Astrocyte (in vitro differentiated cells and primary cell): ENCODE data around the gene ZIK1. TPM values are rescaled to one million over a fixed set of nuclear protein-coding genes. Genes with fewer than 3 reads are reported as not detected.
A peak's percentile ranks its signal among the peaks of the same experiment; 100 is the strongest.

Experiments
- DNase-seq: peaks from one replicate; pipeline ENCODE4 v3.0.0-alpha.2; 2010; ENCODE audit warnings: low read depth
- FAIRE-seq: peaks from 2 replicates; lab custom pipeline; 2011; peaks lifted over from hg19 to GRCh38; lab: Jason Lieb, UNC
- H2AFZ ChIP-seq: 2 replicates; pipeline ENCODE4 v1.6.0; 2012; ENCODE audit warnings: low read depth, low read length, inconsistent platforms
- H3K27ac ChIP-seq: 2 replicates; pipeline ENCODE4 v1.5.1; 2011; ENCODE audit warnings: low read depth, low read length, inconsistent platforms
- H3K27me3 ChIP-seq: 2 replicates; pipeline ENCODE4 v1.6.0; 2011; ENCODE audit warnings: low read length, inconsistent platforms; ENCODE audit not compliant: insufficient read depth
- H3K36me3 ChIP-seq: 2 replicates; pipeline ENCODE4 v1.5.1; 2011; ENCODE audit warnings: low read length, inconsistent platforms; ENCODE audit not compliant: insufficient read depth
- H3K4me1 ChIP-seq: 2 replicates; pipeline ENCODE4 v1.5.1; 2011; ENCODE audit warnings: low read length, inconsistent platforms; ENCODE audit not compliant: insufficient read depth
- H3K4me2 ChIP-seq: 2 replicates; pipeline ENCODE4 v1.6.0; 2012; ENCODE audit warnings: low read length, inconsistent platforms
- H3K4me3 ChIP-seq: 2 replicates; pipeline ENCODE4 v1.5.1; 2011; ENCODE audit warnings: low read depth, mild to moderate bottlenecking, low read length, inconsistent platforms; ENCODE audit not compliant: insufficient read depth
- H3K79me2 ChIP-seq: 2 replicates; pipeline ENCODE4 v1.6.0; 2012; ENCODE audit warnings: mild to moderate bottlenecking, low read length, inconsistent platforms; ENCODE audit not compliant: insufficient read depth
- H3K9ac ChIP-seq: 2 replicates; pipeline ENCODE4 v1.6.0; 2012; ENCODE audit warnings: mild to moderate bottlenecking, low read length, inconsistent platforms
- H3K9me3 ChIP-seq: 2 replicates; pipeline ENCODE4 v1.5.1; 2012; ENCODE audit warnings: low read depth, mild to moderate bottlenecking, low read length, inconsistent platforms; ENCODE audit not compliant: insufficient read depth
- H4K20me1 ChIP-seq: 2 replicates; pipeline ENCODE4 v1.6.0; 2012; ENCODE audit warnings: low read length, inconsistent platforms; ENCODE audit not compliant: insufficient read depth
- H3K27ac Mint-ChIP-seq: one replicate; pipeline ENCODE4 v1.8.0; 2021; ENCODE audit warnings: mild to moderate bottlenecking, mixed read lengths; ENCODE audit not compliant: unreplicated experiment
- H3K27me3 Mint-ChIP-seq: one replicate; pipeline ENCODE4 v1.8.0; 2021; ENCODE audit warnings: low read depth, mixed read lengths; ENCODE audit not compliant: unreplicated experiment
- H3K36me3 Mint-ChIP-seq: one replicate; pipeline ENCODE4 v1.8.0; 2021; ENCODE audit warnings: low read depth, mixed read lengths; ENCODE audit not compliant: unreplicated experiment
- H3K4me1 Mint-ChIP-seq: one replicate; pipeline ENCODE4 v1.8.0; 2021; ENCODE audit warnings: low read depth, mixed read lengths; ENCODE audit not compliant: unreplicated experiment
- H3K4me3 Mint-ChIP-seq: one replicate; pipeline ENCODE4 v1.8.0; 2021; ENCODE audit warnings: mild to moderate bottlenecking, moderate library complexity, mixed read lengths; ENCODE audit not compliant: unreplicated experiment
- H3K9me3 Mint-ChIP-seq: one replicate; pipeline ENCODE4 v1.8.0; 2021; ENCODE audit warnings: mild to moderate bottlenecking, mixed read lengths; ENCODE audit not compliant: unreplicated experiment
- CTCF ChIP-seq: IDR thresholded peaks from 2 replicates; pipeline ENCODE4 v1.5.1; 2011; ENCODE audit warnings: low read depth, mild to moderate bottlenecking, inconsistent platforms, low read length, moderate library complexity; ENCODE audit not compliant: insufficient read depth
- EZH2 ChIP-seq: IDR thresholded peaks from 2 replicates; pipeline ENCODE4 v1.6.1; 2012; ENCODE audit warnings: mild to moderate bottlenecking, low read length, inconsistent platforms; ENCODE audit not compliant: insufficient read depth
- total RNA-seq: library from RNA; stranded (reverse); gene quantifications from 2 replicates; pipeline ENCODE4 v1.2.1, GENCODE V29; 2021

The ZIK1 gene
- total RNA-seq, 1 donor from 2014 or later: 8.9 TPM

DNA sequence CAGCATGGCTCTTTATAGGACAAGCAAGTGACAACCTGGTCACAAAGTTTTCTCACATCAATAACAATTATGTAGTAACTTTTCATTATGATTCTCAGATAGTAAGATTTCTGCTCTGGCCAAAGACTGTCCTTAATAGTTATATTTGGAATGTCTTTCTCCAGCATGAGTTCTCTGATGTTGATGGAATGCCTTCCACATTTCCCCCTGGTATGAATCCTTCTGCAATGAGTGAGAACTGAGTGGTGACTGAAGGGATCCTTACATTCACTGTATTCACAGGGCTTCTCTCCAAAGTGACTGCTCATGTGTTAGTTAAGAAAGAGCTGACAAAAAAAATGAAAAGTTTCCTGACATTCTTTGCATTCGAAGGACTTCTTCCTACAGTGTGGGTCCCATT lies 37.4 kb upstream of the ZIK1 start:
- peaks cover 90% of the 10 kb centered on the region for H3K36me3 Mint-ChIP-seq
- Histone ChIP-seq H3K4me1 (no peaks in the 10 kb centered on the region), H3K4me3 (no peak overlapping the region), H3K79me2 (peaks cover 2% of the 10 kb centered on the region), H3K4me2 (no peak overlapping the region), H3K27ac (no peak overlapping the region), H3K9ac (no peak overlapping the region), H2AFZ (no peak overlapping the region), H3K27me3 (no peaks in the 10 kb centered on the region), H4K20me1 (no peaks in the 10 kb centered on the region), H3K36me3 (peaks cover 70% of the 10 kb centered on the region), H3K9me3 (peaks cover 70% of the 10 kb centered on the region)
- DNase-seq (no peak), FAIRE-seq (no peak)
- TF ChIP-seq CTCF: no peak
- no peak for TF ChIP-seq EZH2
- H3K4me3 Mint-ChIP-seq: no peak overlapping the region
- no peak overlapping the region for H3K27ac Mint-ChIP-seq
- H3K4me1 Mint-ChIP-seq: no peaks in the 10 kb centered on the region
- H3K27me3 Mint-ChIP-seq: no peaks in the 10 kb centered on the region
- peaks cover 54% of the 10 kb centered on the region for H3K9me3 Mint-ChIP-seq

DNA sequence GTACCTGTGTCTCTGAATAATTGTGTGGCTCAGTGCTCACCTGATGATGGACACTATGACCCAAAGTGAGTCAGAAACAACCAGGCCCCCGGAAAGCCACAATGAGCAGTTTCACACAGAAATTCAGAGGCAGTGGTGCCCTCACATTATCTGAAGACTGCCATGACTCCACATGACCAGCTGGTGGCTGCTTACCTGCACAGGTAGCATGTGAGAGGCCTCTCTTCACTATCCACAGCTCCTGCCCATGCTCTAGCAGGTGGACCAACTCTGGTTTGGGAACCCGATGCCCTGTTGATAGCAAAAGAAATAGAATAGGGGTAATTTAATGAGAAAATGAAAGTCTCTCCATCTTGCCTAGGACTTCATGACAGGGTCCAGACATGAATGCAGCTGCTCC lies 31.5 kb upstream of the ZIK1 start:
- Histone ChIP-seq H3K79me2 (no peaks in the 10 kb centered on the region), H3K9me3 (peaks cover 61% of the 10 kb centered on the region), H3K27ac (no peak overlapping the region), H3K4me3 (no peak overlapping the region), H3K27me3 (no peaks in the 10 kb centered on the region), H3K4me1 (no peaks in the 10 kb centered on the region), H4K20me1 (no peaks in the 10 kb centered on the region), H3K4me2 (no peak overlapping the region), H3K36me3 (peaks cover 65% of the 10 kb centered on the region), H2AFZ (no peak overlapping the region), H3K9ac (no peak overlapping the region)
- DNase-seq (no peak), FAIRE-seq (no peak)
- no peak overlapping the region for H3K4me3 Mint-ChIP-seq
- peaks cover 93% of the 10 kb centered on the region for H3K36me3 Mint-ChIP-seq
- H3K4me1 Mint-ChIP-seq: no peaks in the 10 kb centered on the region
- peaks cover 38% of the 10 kb centered on the region for H3K9me3 Mint-ChIP-seq
- H3K27ac Mint-ChIP-seq: no peak overlapping the region
- no peak for TF ChIP-seq CTCF
- no peak for TF ChIP-seq EZH2
- no peaks in the 10 kb centered on the region for H3K27me3 Mint-ChIP-seq

DNA sequence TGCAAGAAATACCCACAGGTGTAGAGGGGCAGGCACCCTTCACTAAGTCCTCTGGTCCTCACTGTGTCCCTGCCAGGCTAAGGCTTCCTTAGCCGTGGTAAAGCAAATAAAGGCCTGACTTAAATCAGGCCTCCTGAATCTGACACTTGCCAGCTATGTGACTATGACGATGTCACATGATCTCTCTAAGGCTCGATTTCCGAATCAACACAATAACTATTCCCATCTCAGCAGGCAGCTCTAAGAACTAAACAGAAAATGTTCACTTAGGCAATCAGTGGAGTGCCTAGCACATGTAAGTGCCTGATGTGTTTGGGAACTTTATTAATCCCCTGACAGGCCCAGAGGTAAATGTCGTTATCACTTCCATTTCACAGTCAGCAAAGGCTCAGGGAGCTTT lies 26.3 kb upstream of the ZIK1 start:
- no peak overlapping the region for H3K9ac ChIP-seq

More for the DNA sequence above, 26.3 kb upstream of the ZIK1 start:
- Mint-ChIP-seq H3K4me1 (peaks cover 9% of the 10 kb centered on the region), H3K27me3 (no peaks in the 10 kb centered on the region), H3K27ac (no peak overlapping the region), H3K36me3 (peaks cover 49% of the 10 kb centered on the region), H3K9me3 (peaks cover 33% of the 10 kb centered on the region), H3K4me3 (peak overlapping the region; percentile 99)
- Histone ChIP-seq H3K4me1 (peaks cover 7% of the 10 kb centered on the region), H3K27me3 (no peaks in the 10 kb centered on the region), H3K36me3 (peaks cover 22% of the 10 kb centered on the region), H3K4me3 (no peak overlapping the region), H3K27ac (no peak overlapping the region), H3K9me3 (peaks cover 35% of the 10 kb centered on the region), H3K4me2 (peak overlapping the region; percentile 89), H2AFZ (no peak overlapping the region), H4K20me1 (peaks cover 9% of the 10 kb centered on the region), H3K79me2 (peaks cover 22% of the 10 kb centered on the region)
- TF ChIP-seq EZH2: no peak
- TF ChIP-seq CTCF: no peak
- DNase-seq: no peak
- FAIRE-seq: no peak
